SHP77 treated with DMSO at 0.1 percent for 48 hours (cell line): ENCODE measurements around the gene PFN4.
A peak's percentile ranks its signal among the peaks of the same experiment; 100 is the strongest.
"Not testable (repeated sequence)": the region's sequence is repeated elsewhere in the genome, so short reads cannot be mapped to it uniquely, and the experiment has no call there.

Experiments used
- DNase-seq: peaks from one replicate; lab custom pipeline; 2025; lab: John Stamatoyannopoulos, UW

PFN4 gene

DNA sequence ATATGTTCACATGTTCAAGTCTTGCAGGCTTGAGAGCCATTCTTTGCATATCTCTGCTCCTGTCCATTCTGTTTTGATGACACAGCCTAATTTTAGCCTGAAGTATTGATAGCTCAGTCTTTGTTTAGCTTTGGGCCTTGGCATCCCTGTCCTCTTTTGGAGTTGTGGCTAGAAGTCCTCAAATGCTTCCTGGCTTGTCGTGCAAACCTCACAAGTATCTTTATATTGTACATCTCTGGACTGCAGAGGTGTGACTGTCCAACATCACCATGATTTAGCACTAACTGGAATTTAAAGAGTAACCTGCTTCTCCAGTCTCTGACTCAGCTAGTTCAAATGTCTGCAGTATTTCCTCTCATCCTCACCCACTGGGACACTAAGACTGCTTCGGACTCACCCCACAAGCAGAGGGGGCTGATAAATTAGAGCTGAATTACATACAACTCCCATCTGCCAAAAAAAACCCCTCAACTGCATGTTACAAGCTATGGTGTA is 11.7 kb downstream of the PFN4 start:
- DNase-seq: no peak

DNA sequence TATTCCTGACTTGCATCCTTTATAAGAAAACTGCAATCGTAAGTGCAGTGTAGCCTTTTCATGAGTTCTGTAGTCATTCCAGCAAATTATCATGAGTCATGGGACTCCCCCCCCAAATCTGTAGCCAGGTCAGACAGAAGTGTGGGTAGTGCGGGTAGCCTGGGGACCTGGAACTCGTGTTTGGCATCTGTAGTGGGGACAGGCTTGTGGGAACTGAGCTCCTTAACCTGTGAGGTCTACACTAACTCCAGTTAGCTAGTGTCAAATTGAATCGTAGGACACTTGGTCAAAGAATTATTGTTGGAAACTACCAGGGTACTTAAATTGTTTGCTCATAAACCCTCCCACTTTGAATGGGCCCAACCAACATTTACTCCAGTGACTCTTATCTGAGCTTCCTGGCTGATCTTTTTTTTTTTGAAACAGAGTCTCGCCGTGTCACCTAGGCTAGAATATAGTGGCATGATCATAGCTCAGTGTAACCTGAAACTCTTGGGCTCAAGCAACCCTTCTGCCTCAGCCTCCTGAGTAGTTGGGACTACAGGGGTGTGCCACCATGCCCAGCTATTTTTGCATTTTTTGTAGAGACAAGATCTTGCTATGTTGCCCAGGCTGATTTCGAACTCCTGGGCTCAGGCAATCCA is 12.4 kb downstream of the PFN4 start:
- no peak for DNase-seq

- DNase-seq: not testable (repeated sequence)
These were observed 13.7 kb downstream of the PFN4 start for GRCh38 chr2:24109431-24109830.

DNA sequence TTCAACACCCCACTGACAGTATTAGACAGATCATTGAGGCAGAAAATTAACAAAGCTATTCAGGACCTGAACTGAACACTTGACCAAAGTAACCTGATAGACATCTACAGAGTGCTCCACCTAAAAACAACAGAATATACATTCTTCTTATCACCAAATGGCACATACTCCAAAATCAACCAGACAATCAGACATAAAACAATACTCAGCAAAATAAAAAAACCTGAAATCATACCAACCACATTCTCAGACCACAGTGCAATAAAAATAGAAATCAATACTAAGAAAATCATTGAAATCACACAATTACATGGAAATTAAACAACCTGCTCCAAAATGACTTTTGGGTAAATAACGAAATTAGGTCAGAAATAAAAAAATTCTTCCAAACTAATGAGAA is 15.8 kb downstream of the PFN4 start:
- no peak for DNase-seq

GRCh38 chr2:24106786-24107185 is 16.3 kb downstream of the PFN4 start:
- no peak for DNase-seq

DNA sequence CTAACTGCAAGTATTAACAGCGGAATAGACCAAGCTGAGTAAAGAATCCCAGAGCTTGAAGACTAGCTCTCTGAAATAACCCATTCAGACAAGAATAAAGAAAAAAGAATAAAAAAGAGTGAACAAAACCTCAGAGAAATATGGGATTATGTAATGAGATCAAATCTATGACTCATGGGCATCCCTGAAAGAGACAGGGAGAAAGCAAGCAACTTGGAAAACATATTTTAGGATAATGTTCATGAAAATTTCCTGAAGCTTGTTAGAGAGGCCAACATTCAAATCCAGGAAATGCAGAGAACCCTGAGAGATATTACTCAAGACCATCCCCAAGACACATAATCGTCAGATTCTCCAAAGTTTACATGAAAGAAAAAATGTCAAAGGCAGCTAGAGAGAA is 17.3 kb downstream of the PFN4 start:
- no peak for DNase-seq

- no peak for DNase-seq
These were observed 18.2 kb downstream of the PFN4 start for GRCh38 chr2:24104906-24105305.

DNA sequence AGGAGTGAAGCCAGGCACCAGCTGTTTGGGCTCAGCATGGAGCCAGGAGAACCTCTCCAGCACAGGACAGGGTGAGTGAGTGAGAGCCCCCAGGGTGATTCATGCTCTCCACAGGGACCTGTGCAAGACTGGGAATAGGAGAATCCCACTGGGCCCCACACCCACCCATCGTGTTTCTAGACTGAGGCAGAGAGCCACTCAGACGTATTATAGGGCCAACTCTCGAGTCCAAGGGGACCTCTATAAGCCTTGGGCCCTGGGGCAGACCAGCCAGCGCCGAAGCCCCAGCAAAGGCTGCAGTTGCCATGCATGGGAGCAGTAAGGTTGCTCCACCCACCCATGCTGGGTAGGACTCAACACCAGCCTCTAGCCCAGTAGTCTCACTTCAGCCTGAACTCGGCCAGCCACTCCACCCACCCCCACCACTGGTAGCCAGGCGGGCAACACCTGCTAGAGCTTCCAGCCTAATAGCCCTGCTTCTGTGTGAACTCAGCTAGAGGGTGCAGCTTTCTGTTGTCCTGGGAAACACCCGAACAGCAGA is 19.0 kb downstream of the PFN4 start:
- no peak for DNase-seq

DNA sequence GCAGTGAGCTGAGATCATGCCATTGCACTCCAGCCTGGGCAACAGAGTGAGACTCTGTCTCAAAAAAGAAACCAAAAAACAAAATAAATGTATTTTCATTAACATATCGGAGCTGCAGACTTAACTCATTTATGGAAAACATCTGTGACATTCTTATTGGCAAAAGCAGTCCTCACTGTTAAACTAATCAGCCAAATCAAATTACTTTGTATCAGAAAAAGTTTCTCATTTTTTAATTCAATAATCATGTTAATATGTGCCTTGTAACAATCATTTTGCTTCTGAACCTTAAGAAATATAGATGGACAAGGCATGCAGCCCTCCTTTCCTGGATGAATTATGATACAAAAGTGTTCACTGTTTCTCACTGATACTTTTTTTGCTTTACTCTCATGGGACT is 20.5 kb downstream of the PFN4 start:
- DNase-seq: no peak

GRCh38 chr2:24101992-24102391 is 21.1 kb downstream of the PFN4 start:
- DNase-seq: no peak

- not testable (repeated sequence) for DNase-seq
These were observed 22.4 kb downstream of the PFN4 start for GRCh38 chr2:24100732-24101131.

- not testable (repeated sequence) for DNase-seq
These were observed 27.9 kb downstream of the PFN4 start for GRCh38 chr2:24095171-24095677.

- DNase-seq: not testable (repeated sequence)
These were observed 29.9 kb downstream of the PFN4 start for GRCh38 chr2:24093270-24093669.

- no peak for DNase-seq
These were observed 34.2 kb downstream of the PFN4 start for GRCh38 chr2:24088821-24089359.

DNA sequence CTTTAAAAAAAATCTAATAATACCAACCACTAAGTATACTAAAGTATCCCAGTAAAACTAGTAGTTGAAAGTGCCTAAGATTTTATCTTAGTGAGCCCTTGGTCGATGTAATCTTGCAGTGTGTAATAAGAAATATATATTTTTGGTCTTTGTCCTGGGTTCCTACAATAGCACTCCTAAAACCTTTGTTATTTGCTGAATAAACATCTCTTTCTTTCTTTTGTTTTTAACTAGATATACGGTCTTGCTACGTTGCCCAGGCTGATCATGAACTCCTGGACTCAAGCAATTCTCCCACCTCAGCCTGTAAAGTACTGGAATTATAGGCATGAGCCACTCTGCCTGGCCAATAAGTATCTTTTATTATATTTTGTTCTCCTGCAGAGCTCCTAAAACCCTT is 36.1 kb downstream of the PFN4 start:
- DNase-seq: no peak

DNA sequence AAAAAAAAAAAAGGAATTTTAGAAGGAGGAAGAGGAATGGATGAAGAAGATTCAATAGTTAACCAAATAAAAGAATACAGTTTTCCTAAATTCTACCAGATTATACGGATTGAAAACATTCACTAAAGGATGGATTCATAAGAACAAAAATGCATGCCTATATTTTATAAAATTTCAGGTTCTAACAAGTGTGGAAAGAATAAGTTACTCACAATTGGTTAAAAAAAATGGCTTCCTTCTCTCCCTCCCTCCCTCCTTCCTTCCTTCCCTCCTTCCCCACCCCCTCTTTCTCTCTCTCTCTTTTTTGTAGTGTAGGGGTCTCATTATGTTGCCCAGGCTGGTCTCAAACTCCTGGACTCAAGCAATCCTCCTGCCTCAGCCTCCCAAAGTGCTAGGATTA is 36.9 kb downstream of the PFN4 start:
- no peak for DNase-seq

DNA sequence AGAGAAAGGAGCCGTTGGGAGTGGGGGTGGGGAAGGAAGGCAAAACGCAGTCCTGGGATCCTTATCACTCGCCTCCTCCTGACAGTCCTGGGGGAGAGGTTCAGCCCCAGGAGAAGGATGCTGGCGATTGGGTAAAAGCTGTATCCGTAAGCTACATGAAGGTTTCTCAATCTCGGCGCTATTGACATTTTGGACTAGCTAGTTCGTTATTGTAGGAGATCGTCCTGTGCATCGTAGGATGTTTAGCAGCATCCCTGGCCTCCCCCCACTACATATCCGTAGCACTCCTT is 38.0 kb downstream of the PFN4 start:
- no peak for DNase-seq

- peak; percentile 70 for DNase-seq
These were observed 38.5 kb downstream of the PFN4 start, which contains the start of gene TP53I3 for GRCh38 chr2:24084386-24085199. TP53I3 (minus strand) TSS chr2:24084834; CDS start chr2:24084326, 508 bp downstream.

GRCh38 chr2:24083567-24084385 is 39.4 kb downstream of the PFN4 start:
- DNase-seq: peak; percentile 67

GRCh38 chr2:24082787-24083566 is 40.2 kb downstream of the PFN4 start:
- DNase-seq: no peak

DNA sequence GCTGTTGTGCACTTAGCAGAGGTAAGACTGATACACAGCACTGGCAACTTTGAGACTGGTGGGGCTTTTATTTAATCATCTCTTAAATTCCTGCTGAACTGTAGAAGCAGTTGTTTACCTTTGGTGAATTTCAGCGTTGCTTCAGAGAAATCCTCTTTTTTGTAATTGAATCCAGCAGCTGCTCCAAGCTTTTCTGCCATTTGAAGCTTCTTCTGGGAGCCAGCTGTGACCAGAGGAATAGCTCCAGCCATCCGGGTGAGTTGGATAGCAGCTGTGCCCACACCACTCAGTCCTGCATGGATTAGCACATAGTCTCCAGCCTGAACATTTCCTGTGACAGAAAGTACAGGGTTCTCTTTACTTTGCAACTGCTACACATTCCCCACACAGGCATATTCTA is 42.4 kb downstream of the PFN4 start:
- DNase-seq: peak; percentile 44
